IMR-90 (cell line): ENCODE results near the gene PRKRIP1. TPM values are rescaled to one million over a fixed set of nuclear protein-coding genes. Genes with fewer than 3 reads are reported as not detected.
"Not testable (repeated sequence)": the region's sequence is repeated elsewhere in the genome, so short reads cannot be mapped to it uniquely, and the experiment has no call there.

ENCODE experiments used
- ATAC-seq: fragments of 200-7000 bp; cut with Tn5 transposase; 2 replicates; pipeline ENCODE4 v1.9.1; 2020; ENCODE audit warnings: low read depth, mild to moderate bottlenecking, moderate library complexity
- BruUV-seq: library from RNA; stranded (reverse); fragments of 400-500 nt; replicated peaks from 2 replicates; lab custom pipeline; 2021; lab: Mats Ljungman, UMichigan
- CTCF ChIA-PET: fragments of 300-600 bp; formaldehyde crosslinking; extraction: SDS; loops from one replicate; lab custom pipeline; 2021; ENCODE audit warnings: antibody characterized with exemption; lab: Yijun Ruan, JAX
- POLR2A ChIA-PET: fragments of 300-600 bp; sonication (Branson Sonifier 250); formaldehyde crosslinking; loops from one replicate; lab custom pipeline; 2022; ENCODE audit warnings: antibody characterized with exemption; ENCODE audit not compliant: unreplicated experiment; lab: Charles Lee
- DNase-seq: peaks from one replicate; pipeline ENCODE4 v3.0.0; 2013
- H2AFZ ChIP-seq: replicated peaks from 2 replicates; pipeline ENCODE3; 2013; ENCODE audit warnings: low read length, mild to moderate bottlenecking; ENCODE audit not compliant: poor library complexity
- H2AK5ac ChIP-seq: 2 replicates; pipeline ENCODE4 v1.6.1; 2013; ENCODE audit warnings: low read depth, low read length, inconsistent platforms
- H2AK9ac ChIP-seq: replicated peaks from 2 replicates; pipeline ENCODE3; 2013; ENCODE audit warnings: mild to moderate bottlenecking, low read depth, low read length, moderate library complexity; ENCODE audit not compliant: poor library complexity
- H2BK120ac ChIP-seq: 2 replicates; pipeline ENCODE4 v1.6.1; 2013; ENCODE audit warnings: low read depth, low read length, inconsistent platforms
- H2BK15ac ChIP-seq: 3 replicates; pipeline ENCODE4 v1.6.1; 2013; ENCODE audit warnings: low read depth, low read length, inconsistent platforms
- H2BK20ac ChIP-seq: 2 replicates; pipeline ENCODE4 v1.6.1; 2013; ENCODE audit warnings: low read depth, mild to moderate bottlenecking, inconsistent platforms, low read length, moderate library complexity
- H2BK5ac ChIP-seq: 2 replicates; pipeline ENCODE4 v1.6.1; 2013; ENCODE audit warnings: mild to moderate bottlenecking, low read depth, low read length, inconsistent platforms; ENCODE audit not compliant: poor library complexity, severe bottlenecking
- H3K14ac ChIP-seq: replicated peaks from 2 replicates; pipeline ENCODE4 v1.6.1; 2013; ENCODE audit warnings: low read depth, low read length, inconsistent platforms
- H3K18ac ChIP-seq: 2 replicates; pipeline ENCODE4 v1.6.1; 2013; ENCODE audit warnings: low read depth, low read length, control low read depth
- H3K23ac ChIP-seq: 2 replicates; pipeline ENCODE4 v1.6.1; 2013; ENCODE audit warnings: low read depth, low read length, inconsistent platforms
- H3K27ac ChIP-seq: 2 replicates; pipeline ENCODE4 v1.5.1; 2013; ENCODE audit warnings: mild to moderate bottlenecking, control low read depth, low read length; ENCODE audit not compliant: insufficient read depth
- H3K27me3 ChIP-seq: 2 replicates; pipeline ENCODE4 v1.6.1; 2013; ENCODE audit warnings: low read length; ENCODE audit not compliant: control insufficient read depth, insufficient read depth
- H3K36me3 ChIP-seq: 2 replicates; pipeline ENCODE4 v1.6.1; 2013; ENCODE audit warnings: low read length, mixed read lengths; ENCODE audit not compliant: control insufficient read depth, insufficient read depth
- H3K4ac ChIP-seq: 2 replicates; pipeline ENCODE4 v1.6.1; 2013; ENCODE audit warnings: low read depth, low read length, inconsistent platforms
- H3K4me1 ChIP-seq: 2 replicates; pipeline ENCODE4 v1.6.1; 2013; ENCODE audit warnings: low read length, mixed read lengths; ENCODE audit not compliant: control insufficient read depth, insufficient read depth
- H3K4me2 ChIP-seq: 2 replicates; pipeline ENCODE4 v1.6.1; 2013; ENCODE audit warnings: low read depth, mild to moderate bottlenecking, control low read depth, low read length, moderate library complexity
- H3K4me3 ChIP-seq: 2 replicates; pipeline ENCODE4 v1.5.1; 2013; ENCODE audit warnings: low read depth, mild to moderate bottlenecking, control low read depth, low read length, moderate library complexity; ENCODE audit not compliant: insufficient read depth
- H3K56ac ChIP-seq: 2 replicates; pipeline ENCODE4 v1.6.1; 2013; ENCODE audit warnings: low read length, inconsistent platforms; ENCODE audit not compliant: insufficient read depth; ENCODE audit errors: extremely low read depth
- H3K79me1 ChIP-seq, 2 experiments: 2 replicates each; pipeline ENCODE4 v1.6.1; 2013; ENCODE audit warnings: low read length in 2 of 2, inconsistent platforms in 1 of 2, low read depth in 1 of 2
- H3K9ac ChIP-seq: 2 replicates; pipeline ENCODE4 v1.6.1; 2013; ENCODE audit warnings: low read depth, low read length, control low read depth
- H3K9me1 ChIP-seq: 2 replicates; pipeline ENCODE4 v1.6.1; 2013; ENCODE audit warnings: low read length, inconsistent platforms; ENCODE audit not compliant: insufficient read depth
- H3K9me3 ChIP-seq: 2 replicates; pipeline ENCODE4 v1.6.1; 2013; ENCODE audit warnings: low read length; ENCODE audit not compliant: control insufficient read depth, insufficient read depth
- H4K20me1 ChIP-seq: 2 replicates; pipeline ENCODE4 v1.6.1; 2013; ENCODE audit warnings: low read length, inconsistent platforms; ENCODE audit not compliant: insufficient read depth
- H4K5ac ChIP-seq: 2 replicates; pipeline ENCODE4 v1.6.1; 2013; ENCODE audit warnings: mild to moderate bottlenecking, low read depth, low read length, control low read depth
- H4K8ac ChIP-seq, 2 experiments: 2 replicates each; pipeline ENCODE4 v1.6.1; 2013; ENCODE audit warnings: low read depth in 2 of 2, low read length in 2 of 2, control low read depth in 1 of 2, inconsistent platforms in 1 of 2
- H4K91ac ChIP-seq: 2 replicates; pipeline ENCODE4 v1.6.1; 2013; ENCODE audit warnings: low read depth, low read length, inconsistent platforms; ENCODE audit not compliant: insufficient read depth
- BHLHE40 ChIP-seq: fragments of 150-350 bp; IDR thresholded peaks from 2 replicates; pipeline ENCODE4 v1.6.1; 2016; ENCODE audit warnings: mild to moderate bottlenecking, low read depth, low read length
- MAZ ChIP-seq: IDR thresholded peaks from 2 replicates; pipeline ENCODE4 v1.6.1; 2012; ENCODE audit warnings: low read depth, mild to moderate bottlenecking, low read length, improper control_type of control experiment, moderate library complexity, borderline replicate concordance
- MXI1 ChIP-seq: IDR thresholded peaks from 2 replicates; pipeline ENCODE4 v1.6.1; 2012; ENCODE audit warnings: low read depth, mild to moderate bottlenecking, low read length, moderate library complexity, borderline replicate concordance
- POLR2A ChIP-seq: IDR thresholded peaks from 2 replicates; pipeline ENCODE4 v1.6.1; 2012; ENCODE audit warnings: mild to moderate bottlenecking, low read depth, low read length
- RAD21 ChIP-seq: IDR thresholded peaks from 2 replicates; pipeline ENCODE4 v1.6.1; 2012; ENCODE audit warnings: low read length, improper control_type of control experiment
- WGBS, 2 experiments: methylation state at CpG; one replicate each; pipeline versions ENCODE4 v1.1.5 to v1.1.7; 2013; ENCODE audit warnings: missing lambda C conversion rate in 2 of 2; ENCODE audit not compliant: insufficient read length in 1 of 2; ENCODE audit errors: extremely low coverage in 2 of 2; 5-methylcytosine and 5-hydroxymethylcytosine counted together
- dilution Hi-C: fragments of 300-500 bp; cut with HindIII; formaldehyde crosslinking; loops from one replicate; pipeline ENCODE4 v1.14.3; 2018; ENCODE audit warnings: low sequenced_read_pairs; ENCODE audit not compliant: unreplicated experiment
- in situ Hi-C: fragments of 300-500 bp; cut with MboI; formaldehyde crosslinking; loops from 3 replicates; pipeline ENCODE4 v1.14.3; 2019; ENCODE audit warnings: low sequenced_read_pairs, inconsistent platforms, mixed read lengths
- intact Hi-C: fragments of 100-400 bp; cut with micrococcal nuclease; formaldehyde crosslinking; loops from 2 replicates; pipeline ENCODE4 v1.10.0; 2022
- polyA plus RNA-seq, 3 experiments: library from polyadenylated mRNA; depleted of rRNA; stranded (reverse); fragments of >200 nt; gene quantifications; 2 replicates each; pipeline ENCODE4 v1.2.3, GENCODE V29; 2012; ENCODE audit warnings: low replicate concordance in 1 of 3
- total RNA-seq: library from RNA; depleted of rRNA; stranded (reverse); fragments of >200 nt; gene quantifications from 2 replicates; pipeline ENCODE4 v1.2.3, GENCODE V29; 2012
- TF ChIP-seq, protein P1 (sequence below): conservative IDR thresholded peaks from 2 replicates; pipeline ENCODE4 v1.5.1; 2012; ENCODE audit warnings: mild to moderate bottlenecking, low read depth, low read length, improper control_type of control experiment

The PRKRIP1 gene
- total and polyA plus RNA-seq, 2 of the 4 experiments (the other 2 are of a cell fraction), result 6.5 to 21.6 TPM

DNA sequence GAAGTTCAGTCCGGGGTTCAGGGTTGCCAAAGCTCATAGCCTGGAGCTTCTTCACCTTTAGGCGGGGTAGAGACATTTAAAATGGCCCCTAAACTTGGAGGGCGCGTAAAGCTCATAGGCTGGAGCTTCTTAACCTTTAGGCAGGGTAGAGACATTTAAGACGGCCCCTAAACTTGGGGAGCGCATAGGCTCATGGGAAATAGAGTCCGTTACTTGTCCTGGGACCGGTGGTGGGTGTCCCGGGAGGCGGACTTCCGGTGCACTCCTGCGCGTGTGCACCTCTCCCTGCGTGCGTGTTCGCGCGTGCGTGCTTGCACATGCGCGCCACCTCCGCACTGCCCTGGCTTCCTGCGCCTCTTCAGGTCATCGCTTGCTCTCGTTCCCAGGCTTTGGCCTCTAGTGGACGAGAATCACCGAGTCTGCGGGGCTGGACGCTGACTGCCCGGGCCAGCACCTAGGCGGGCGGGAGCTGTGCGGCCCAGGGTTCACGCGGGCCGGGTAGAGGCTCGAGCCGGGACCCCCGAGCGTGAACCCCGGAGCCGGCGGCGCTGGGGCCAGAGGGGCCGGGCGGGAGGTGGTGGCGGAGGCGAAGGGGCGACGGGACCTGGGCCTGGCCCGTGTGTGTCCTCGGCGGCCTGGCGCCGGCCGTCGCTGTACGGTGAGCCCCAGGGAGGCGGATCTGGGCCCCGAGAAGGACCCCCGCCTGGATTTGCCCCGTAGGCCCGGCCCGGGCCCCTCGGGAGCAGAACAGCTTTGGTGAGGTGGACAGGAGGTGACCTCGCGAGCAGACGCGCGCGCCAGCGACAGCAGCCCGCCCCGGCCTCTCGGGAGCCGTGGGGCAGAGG is 32.4 kb upstream of the PRKRIP1 start:
- H3K4ac ChIP-seq, dilution Hi-C loops, H4K5ac ChIP-seq, H3K36me3 ChIP-seq, H2AK5ac ChIP-seq, in situ Hi-C loops, H3K27me3 ChIP-seq, H3K14ac ChIP-seq, H3K23ac ChIP-seq, H4K91ac ChIP-seq, H2BK15ac ChIP-seq, POLR2A ChIA-PET, BruUV-seq, H3K79me1 ChIP-seq, H2AK9ac ChIP-seq, intact Hi-C loops, H4K20me1 ChIP-seq, H3K9me3 ChIP-seq, H3K4me1 ChIP-seq, H3K18ac ChIP-seq, H3K9me1 ChIP-seq: not testable (repeated sequence)
- peak; percentile 70; the same call in 1 of the 2 replicates for TF ChIP-seq MXI1
- peak; percentile 8; the same call in 1 of the 2 replicates for TF ChIP-seq RAD21
- TF ChIP-seq POLR2A, result peak; percentile 87
- TF ChIP-seq, protein P1, sequence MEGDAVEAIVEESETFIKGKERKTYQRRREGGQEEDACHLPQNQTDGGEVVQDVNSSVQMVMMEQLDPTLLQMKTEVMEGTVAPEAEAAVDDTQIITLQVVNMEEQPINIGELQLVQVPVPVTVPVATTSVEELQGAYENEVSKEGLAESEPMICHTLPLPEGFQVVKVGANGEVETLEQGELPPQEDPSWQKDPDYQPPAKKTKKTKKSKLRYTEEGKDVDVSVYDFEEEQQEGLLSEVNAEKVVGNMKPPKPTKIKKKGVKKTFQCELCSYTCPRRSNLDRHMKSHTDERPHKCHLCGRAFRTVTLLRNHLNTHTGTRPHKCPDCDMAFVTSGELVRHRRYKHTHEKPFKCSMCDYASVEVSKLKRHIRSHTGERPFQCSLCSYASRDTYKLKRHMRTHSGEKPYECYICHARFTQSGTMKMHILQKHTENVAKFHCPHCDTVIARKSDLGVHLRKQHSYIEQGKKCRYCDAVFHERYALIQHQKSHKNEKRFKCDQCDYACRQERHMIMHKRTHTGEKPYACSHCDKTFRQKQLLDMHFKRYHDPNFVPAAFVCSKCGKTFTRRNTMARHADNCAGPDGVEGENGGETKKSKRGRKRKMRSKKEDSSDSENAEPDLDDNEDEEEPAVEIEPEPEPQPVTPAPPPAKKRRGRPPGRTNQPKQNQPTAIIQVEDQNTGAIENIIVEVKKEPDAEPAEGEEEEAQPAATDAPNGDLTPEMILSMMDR, result 0 out of 2 replicates have a peak, but pooled peaks have one; percentile 27
- TF ChIP-seq MAZ, result peak; percentile 42; the same call in 1 of the 2 replicates
- TF ChIP-seq BHLHE40, result peak; percentile 72
- ATAC-seq, result peak; percentile 100
- DNase-seq, result peak; percentile 98
- H3K9ac ChIP-seq, result peak overlapping the region; percentile 12
- H3K4me3 ChIP-seq, result peak overlapping the region; percentile 52
- H4K8ac ChIP-seq, result peak overlapping the region in 1 of 2 experiments; percentile 84; a peak in 2 of 4 replicates
- peak overlapping the region; percentile 73; the same call in 1 of the 2 replicates for H2BK120ac ChIP-seq
- H2BK5ac ChIP-seq, result peak overlapping the region; percentile 50
- peak overlapping the region; percentile 75 for H2AFZ ChIP-seq
- H3K27ac ChIP-seq, result peak overlapping the region; percentile 57
- CTCF ChIA-PET, result interaction anchor here (0.8 kb wide), 1 partner anchor 57 kb away, joined by 3 read pairs; no protein-coding TSS in a partner anchor
- H3K4me2 ChIP-seq, result peak overlapping the region; percentile 52; the same call in 1 of the 2 replicates
- H3K56ac ChIP-seq, result peak overlapping the region; percentile 17; the same call in 1 of the 2 replicates
- peak overlapping the region; percentile 66; the same call in 1 of the 2 replicates for H2BK20ac ChIP-seq
- 4% methylated on average over 22 of the region's 76 CpGs; no CpG with 5 or more reads in 1 of the 2 experiments for WGBS, 2 experiments
